GM19324 (cell line): ENCODE measurements around the gene CALML4.

Experiments used
- ATAC-seq: cut with Tn5 transposase; IDR thresholded peaks from one replicate; pipeline ENCODE4 v1.9.1; 2021; ENCODE audit warnings: mild to moderate bottlenecking, moderate library complexity; ENCODE audit not compliant: unreplicated experiment, low FRiP score

CALML4 gene

DNA sequence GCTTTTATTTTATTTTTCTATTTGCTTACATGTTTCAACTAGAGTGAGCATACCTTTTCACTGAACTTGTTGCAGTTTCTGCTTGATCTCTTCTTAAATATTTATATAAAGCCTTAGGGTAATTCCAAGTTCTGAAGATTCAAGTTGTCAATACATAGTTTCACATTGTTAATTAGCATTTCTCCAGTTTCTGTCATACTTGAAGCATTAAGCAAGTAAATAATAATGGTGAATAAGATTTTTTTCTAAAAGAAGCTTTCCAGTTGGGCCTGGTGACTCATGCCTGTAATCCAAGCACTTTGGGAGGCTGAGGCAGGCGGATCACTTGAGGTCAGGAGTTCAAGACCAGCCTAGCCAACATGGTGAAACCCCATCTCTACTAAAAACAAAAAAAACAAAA is 53.9 kb downstream of the CALML4 start:
- ATAC-seq: no peak

DNA sequence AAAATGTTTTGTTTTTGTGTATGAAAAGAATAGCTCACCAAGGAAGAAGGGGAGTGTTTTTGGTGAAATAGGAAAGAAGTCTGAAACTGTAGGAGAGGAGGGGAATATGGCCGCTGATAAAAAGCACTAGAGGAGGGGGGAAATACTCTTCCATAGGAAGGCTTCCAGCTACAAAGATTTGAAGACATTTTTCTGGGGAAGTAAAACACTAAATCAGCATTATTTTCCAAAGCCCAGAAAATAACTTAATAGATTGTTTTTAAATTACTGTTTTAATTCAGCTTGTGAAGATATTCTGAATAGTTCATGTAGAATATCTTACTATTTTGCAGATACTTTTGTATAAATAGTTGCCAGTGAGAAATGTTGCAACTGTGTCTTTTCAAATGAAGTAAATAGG is 54.9 kb downstream of the CALML4 start:
- no peak for ATAC-seq

DNA sequence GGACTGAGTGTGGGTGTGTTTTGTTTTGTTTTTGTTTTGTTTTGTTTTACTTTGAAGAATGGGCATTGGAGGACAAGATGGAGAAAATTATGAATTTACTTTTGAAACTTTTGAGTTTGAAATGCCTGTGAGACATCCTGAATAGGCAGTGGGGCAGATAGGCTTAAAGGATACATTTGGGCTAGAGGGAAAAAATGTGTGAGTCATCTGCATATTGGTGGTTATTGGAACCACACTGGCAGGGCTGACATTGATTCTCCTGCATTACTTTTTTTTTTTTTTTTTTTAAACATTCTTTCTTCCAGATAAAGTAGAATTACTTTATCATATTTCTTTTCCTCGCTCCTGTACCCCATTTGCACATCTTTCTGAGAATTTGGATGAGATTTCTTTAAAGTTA is 56.1 kb downstream of the CALML4 start:
- ATAC-seq: no peak

DNA sequence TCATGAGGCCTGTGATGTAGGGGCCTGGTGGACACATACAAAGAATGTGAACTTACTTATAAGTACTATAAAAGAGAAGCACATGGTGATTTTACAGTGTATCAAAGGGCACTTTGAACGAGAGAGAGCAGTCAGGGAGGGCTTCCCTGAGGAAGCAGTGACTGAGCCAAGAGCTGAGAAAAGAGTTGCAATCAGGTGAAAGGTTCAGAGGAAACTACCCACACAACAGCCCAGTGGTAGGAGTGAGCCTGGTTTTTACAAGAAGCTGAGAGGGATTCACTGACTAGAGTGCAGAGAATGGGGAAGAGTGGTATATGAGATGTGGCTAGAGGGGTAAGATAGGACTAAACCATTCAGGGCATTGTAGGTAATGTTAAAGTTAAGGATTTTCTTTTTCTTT is 57.1 kb downstream of the CALML4 start:
- ATAC-seq: no peak

DNA sequence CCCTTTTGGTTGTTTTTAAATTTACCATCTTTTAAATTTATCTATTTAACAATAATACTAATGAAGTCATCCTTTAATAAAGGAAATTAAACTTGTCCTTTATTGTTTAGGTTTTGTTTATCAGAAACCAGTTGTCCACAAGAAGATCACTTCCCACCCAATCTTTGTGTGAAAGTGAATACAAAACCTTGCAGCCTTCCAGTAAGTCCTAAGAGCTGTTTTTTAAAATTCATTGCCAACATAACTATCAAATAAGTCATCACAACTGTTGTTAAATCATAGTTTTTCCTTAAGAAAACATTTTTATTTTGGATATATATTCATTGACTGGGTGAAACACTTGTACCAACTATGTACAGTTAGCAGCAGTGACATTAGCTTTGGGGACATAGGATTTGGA is 59.4 kb downstream of the CALML4 start:
- no peak for ATAC-seq

DNA sequence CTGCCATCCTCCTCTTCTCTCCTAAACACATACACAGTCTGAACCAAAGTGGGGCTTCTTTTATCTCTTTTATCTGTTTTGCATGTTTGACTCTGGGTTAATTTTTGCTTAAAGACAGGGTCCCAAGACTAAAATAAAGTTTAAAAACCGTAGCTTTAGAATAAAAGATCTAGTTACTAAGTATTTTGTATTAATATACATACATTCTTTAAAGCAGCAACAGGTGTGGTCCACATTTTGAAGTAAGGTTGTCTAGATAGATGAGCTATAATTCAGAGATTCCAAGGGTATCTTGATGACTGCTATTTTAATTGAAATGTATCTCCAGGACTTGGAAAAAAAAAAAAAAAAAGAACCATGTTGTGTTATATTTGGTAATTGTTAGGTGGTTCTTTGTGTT is 61.3 kb downstream of the CALML4 start:
- ATAC-seq: no peak

DNA sequence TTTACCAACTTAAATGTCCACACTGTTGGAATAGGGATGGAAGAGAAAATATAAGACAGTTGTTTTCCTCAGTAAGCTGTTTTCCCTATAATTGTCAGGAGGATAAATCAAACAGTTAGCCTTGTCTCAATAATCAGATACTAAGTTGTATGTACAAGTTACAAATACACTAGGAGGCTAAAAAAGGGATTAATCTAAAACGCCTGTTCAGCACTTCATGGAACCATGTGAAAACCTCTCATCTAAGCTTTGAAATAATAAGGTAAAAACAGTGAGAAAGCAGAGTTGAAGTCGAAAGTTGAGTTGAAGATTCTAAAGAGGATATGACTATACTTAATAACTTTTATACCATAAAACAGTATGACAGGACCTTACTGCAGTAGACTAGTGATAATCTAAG is 62.0 kb downstream of the CALML4 start:
- ATAC-seq: no peak
